ENCODE measurements around the gene SFTPB. TPM values are rescaled to one million over a fixed set of nuclear protein-coding genes. Genes with fewer than 3 reads are reported as not detected.
"Not testable (repeated sequence)": the region's sequence is repeated elsewhere in the genome, so short reads cannot be mapped to it uniquely, and the experiment has no call there.

The SFTPB gene
- polyA plus RNA-seq, 4 donors = 0.09 to 0.57 (median 0.14) TPM; not detected in 1

GRCh38 chr2:85619617-85620016, 48.4 kb downstream of the SFTPB start:
- no peak for DNase-seq (ENCODE audit: low read depth in 4 of 4, low spot score in 3 of 4)

GRCh38 chr2:85617723-85618122, 50.3 kb downstream of the SFTPB start:
- not testable (repeated sequence) for DNase-seq (ENCODE audit: low read depth in 4 of 4, low spot score in 3 of 4)

- DNase-seq (ENCODE audit: low read depth in 4 of 4, low spot score in 3 of 4) = no peak
Measured at GRCh38 chr2:85615413-85615728, 52.6 kb downstream of the SFTPB start.

- not testable (repeated sequence) for DNase-seq (ENCODE audit: low read depth in 4 of 4, low spot score in 3 of 4)
Measured at GRCh38 chr2:85614757-85615156, 53.2 kb downstream of the SFTPB start.

GRCh38 chr2:85613717-85614515, 54.1 kb downstream of the SFTPB start:
- DNase-seq (ENCODE audit: low read depth in 4 of 4, low spot score in 3 of 4) = no peak

GRCh38 chr2:85611705-85612587, 56.1 kb downstream of the SFTPB start, which contains the start of gene C2orf68:
Gene C2orf68, minus strand, starts transcription at chr2:85612066. Its CDS starts 82 bp downstream, at chr2:85611984.
- DNase-seq (ENCODE audit: low read depth in 4 of 4, low spot score in 3 of 4) = peak; percentile 84 to 90 (median 84)

GRCh38 chr2:85611217-85611704, 56.7 kb downstream of the SFTPB start:
- DNase-seq (ENCODE audit: low read depth in 4 of 4, low spot score in 3 of 4) = no peak

Other genes with a start within 250 kb of the SFTPB start
- under 1 TPM; 0.24 to 0.62 (median 0.56) TPM for gene SH2D6, start 249.5 kb downstream of the SFTPB start, polyA plus RNA-seq (ENCODE audit: insufficient read length in 4 of 4)
- gene MAT2A, start 129.0 kb downstream of the SFTPB start, polyA plus RNA-seq (ENCODE audit: insufficient read length in 4 of 4) = 100 to 1,000 TPM; 310 to 357 (median 338) TPM
- gene GGCX, start 106.7 kb downstream of the SFTPB start, polyA plus RNA-seq (ENCODE audit: insufficient read length in 4 of 4) = 10 to 100 TPM; 39.1 to 45.8 (median 42.2) TPM
- gene VAMP8, start 90.6 kb downstream of the SFTPB start, polyA plus RNA-seq (ENCODE audit: insufficient read length in 4 of 4) = 100 to 1,000 TPM in 2 of 4 donors, 10 to 100 TPM in 2; 90.7 to 106 (median 101) TPM
- 10 to 100 TPM; 40.5 to 50.8 (median 42.5) TPM for gene VAMP5, start 83.8 kb downstream of the SFTPB start, polyA plus RNA-seq (ENCODE audit: insufficient read length in 4 of 4)
- gene RNF181, start 72.5 kb downstream of the SFTPB start, polyA plus RNA-seq (ENCODE audit: insufficient read length in 4 of 4) = 100 to 1,000 TPM; 137 to 157 (median 139) TPM
- 10 to 100 TPM; 35.1 to 43.3 (median 37.9) TPM for gene TMEM150A, start 65.5 kb downstream of the SFTPB start, polyA plus RNA-seq (ENCODE audit: insufficient read length in 4 of 4)
- gene C2orf68, start 56.1 kb downstream of the SFTPB start, polyA plus RNA-seq (ENCODE audit: insufficient read length in 4 of 4) = 10 to 100 TPM; 55.0 to 67.0 (median 59.8) TPM
- 10 to 100 TPM; 68.7 to 69.8 (median 69.3) TPM for gene USP39, start 52.0 kb downstream of the SFTPB start, polyA plus RNA-seq (ENCODE audit: insufficient read length in 4 of 4)
- gene GNLY, start 26.2 kb upstream of the SFTPB start, polyA plus RNA-seq (ENCODE audit: insufficient read length in 4 of 4) = under 1 TPM in 3 of 4 donors, not detected in 1; 0.36 to 0.63 (median 0.51) TPM
- gene ATOH8, start 85.8 kb upstream of the SFTPB start, polyA plus RNA-seq (ENCODE audit: insufficient read length in 4 of 4) = 10 to 100 TPM; 12.0 to 17.1 (median 13.4) TPM
- gene ST3GAL5, start 220.8 kb upstream of the SFTPB start, polyA plus RNA-seq (ENCODE audit: insufficient read length in 4 of 4) = 10 to 100 TPM; 10.8 to 13.1 (median 11.3) TPM

Measured in right renal pelvis (tissue), 4 donors.